Neuronal stem cell (in vitro differentiated cells): Measurements from ENCODE around the gene MED13L.

Experiments
- DNase-seq: peaks from one replicate; pipeline ENCODE4 v3.0.0-alpha.2; 2013; ENCODE audit warnings: low spot score
- H2AFZ ChIP-seq: one replicate; pipeline ENCODE4 v1.6.1; 2013; ENCODE audit warnings: mild to moderate bottlenecking, low read length, inconsistent platforms
- H2AK5ac ChIP-seq: 2 replicates; pipeline ENCODE4 v1.6.1; 2013; ENCODE audit warnings: low read depth, mild to moderate bottlenecking, inconsistent platforms, low read length, moderate library complexity, mixed read lengths
- H2BK120ac ChIP-seq: 2 replicates; pipeline ENCODE4 v1.6.1; 2013; ENCODE audit warnings: low read depth, mild to moderate bottlenecking, inconsistent platforms, low read length, moderate library complexity, mixed read lengths
- H2BK12ac ChIP-seq: one replicate; pipeline ENCODE4 v1.6.1; 2013; ENCODE audit warnings: low read length, inconsistent platforms
- H2BK15ac ChIP-seq: 2 replicates; pipeline ENCODE4 v1.6.1; 2013; ENCODE audit warnings: mild to moderate bottlenecking, low read length, inconsistent platforms, mixed read lengths
- H2BK5ac ChIP-seq: one replicate; pipeline ENCODE4 v1.6.1; 2013; ENCODE audit warnings: inconsistent platforms, mild to moderate bottlenecking, low read length, moderate library complexity
- H3K14ac ChIP-seq: one replicate; pipeline ENCODE4 v1.6.1; 2013; ENCODE audit warnings: low read length, inconsistent platforms
- H3K18ac ChIP-seq: 2 replicates; pipeline ENCODE4 v1.6.1; 2013; ENCODE audit warnings: low read length, inconsistent platforms
- H3K23ac ChIP-seq: 2 replicates; pipeline ENCODE4 v1.6.1; 2013; ENCODE audit warnings: low read depth, mild to moderate bottlenecking, mixed read lengths, low read length, inconsistent platforms; ENCODE audit not compliant: poor library complexity
- H3K27ac ChIP-seq: replicated peaks from 3 replicates; pipeline ENCODE4 v1.5.1; 2013; ENCODE audit warnings: low read length, inconsistent platforms
- H3K27me3 ChIP-seq, 3 experiments: 2 replicates each; pipeline ENCODE4 v1.6.1; 2013; ENCODE audit warnings: low read length in 3 of 3, mild to moderate bottlenecking in 2 of 3, inconsistent platforms in 1 of 3, low read depth in 1 of 3, mixed read lengths in 1 of 3, moderate library complexity in 1 of 3; ENCODE audit not compliant: control insufficient read depth in 3 of 3, insufficient read depth in 3 of 3
- H3K36me3 ChIP-seq, 2 donors: replicated peaks in 1 of 2; 2 replicates each; pipeline ENCODE4 v1.6.1; 2013; ENCODE audit warnings: low read length in 2 of 2; ENCODE audit not compliant: control insufficient read depth in 2 of 2, insufficient read depth in 2 of 2
- H3K4ac ChIP-seq: 2 replicates; pipeline ENCODE4 v1.6.1; 2013; ENCODE audit warnings: inconsistent platforms, mild to moderate bottlenecking, low read length, moderate library complexity
- H3K4me1 ChIP-seq, 2 donors: 1 replicate in 1 of 2; 2 replicates in 1 of 2; pipeline ENCODE4 v1.6.1; 2013; ENCODE audit warnings: low read length in 2 of 2, low read depth in 1 of 2; ENCODE audit not compliant: control insufficient read depth in 2 of 2, insufficient read depth in 1 of 2
- H3K4me2 ChIP-seq: one replicate; pipeline ENCODE4 v1.6.1; 2013; ENCODE audit warnings: mild to moderate bottlenecking, low read length, inconsistent platforms; ENCODE audit not compliant: insufficient read depth, poor library complexity, severe bottlenecking
- H3K4me3 ChIP-seq, 2 donors: 2 replicates each; pipeline ENCODE4 v1.5.1; 2013; ENCODE audit warnings: low read length in 2 of 2, mild to moderate bottlenecking in 2 of 2, inconsistent platforms in 1 of 2, moderate library complexity in 1 of 2
- H3K79me1 ChIP-seq: one replicate; pipeline ENCODE4 v1.6.1; 2013; ENCODE audit warnings: low read depth, mild to moderate bottlenecking, inconsistent platforms, low read length, moderate library complexity
- H3K9ac ChIP-seq: one replicate; pipeline ENCODE4 v1.6.1; 2013; ENCODE audit warnings: mild to moderate bottlenecking, low read depth, low read length, inconsistent platforms; ENCODE audit not compliant: poor library complexity
- H3K9me3 ChIP-seq, 2 donors: replicated peaks in 1 of 2; 2 replicates each; pipeline versions ENCODE3 to v1.6.1; 2013; ENCODE audit warnings: low read length in 2 of 2, mild to moderate bottlenecking in 2 of 2, inconsistent platforms in 1 of 2, low read depth in 1 of 2, mixed read lengths in 1 of 2, moderate library complexity in 1 of 2; ENCODE audit not compliant: control insufficient read depth in 2 of 2, insufficient read depth in 1 of 2
- H4K8ac ChIP-seq: one replicate; pipeline ENCODE4 v1.6.1; 2013; ENCODE audit warnings: low read depth, mild to moderate bottlenecking, inconsistent platforms, low read length, moderate library complexity
- H4K91ac ChIP-seq: one replicate; pipeline ENCODE4 v1.6.1; 2013; ENCODE audit warnings: low read length, low read depth, mild to moderate bottlenecking, inconsistent platforms; ENCODE audit not compliant: poor library complexity
- WGBS, 2 donors: extraction: QIAGEN DNeasy Blood & Tissue Kit; methylation state at CpG; one replicate each; pipeline ENCODE4 v1.1.7; 2013; ENCODE audit warnings: missing lambda C conversion rate in 2 of 2, mixed read lengths in 1 of 2; ENCODE audit not compliant: insufficient read length in 2 of 2, insufficient replicate concordance in 1 of 2; ENCODE audit errors: extremely low coverage in 2 of 2; 5-methylcytosine and 5-hydroxymethylcytosine counted together

Gene MED13L

GRCh38 chr12:116069943-116070342 is 207.6 kb downstream of the MED13L start:
- H3K79me1 ChIP-seq = no peaks in the 10 kb centered on the region
- no peak overlapping the region for H2BK15ac ChIP-seq
- peaks cover 2 to 4% of the 10 kb centered on the region in 2 donors for H3K4me1 ChIP-seq
- no peak overlapping the region for H2BK12ac ChIP-seq
- no peak overlapping the region for H3K4ac ChIP-seq
- no peak overlapping the region for H3K4me3 ChIP-seq
- no peak overlapping the region for H3K14ac ChIP-seq
- no peak overlapping the region for H3K9ac ChIP-seq
- no peaks in the 10 kb centered on the region for H3K9me3 ChIP-seq
- H2BK5ac ChIP-seq = no peak overlapping the region
- no peak overlapping the region for H2BK120ac ChIP-seq
- H3K23ac ChIP-seq = no peak overlapping the region
- no peak overlapping the region for H3K4me2 ChIP-seq
- H3K27ac ChIP-seq = no peak overlapping the region
- no peak for DNase-seq
- H4K91ac ChIP-seq = no peak overlapping the region
- H3K36me3 ChIP-seq = no peaks in the 10 kb centered on the region
- no peak overlapping the region for H2AK5ac ChIP-seq
- H3K18ac ChIP-seq = no peak overlapping the region
- no peaks in the 10 kb centered on the region for H3K27me3 ChIP-seq
- no peak overlapping the region for H4K8ac ChIP-seq
- H2AFZ ChIP-seq = no peak overlapping the region

- no peaks in the 10 kb centered on the region for H3K9me3 ChIP-seq
- no peak overlapping the region for H3K9ac ChIP-seq
- H2BK12ac ChIP-seq = no peak overlapping the region
- no peak overlapping the region for H3K14ac ChIP-seq
- H3K79me1 ChIP-seq = no peaks in the 10 kb centered on the region
- H3K36me3 ChIP-seq = no peaks in the 10 kb centered on the region
- H3K18ac ChIP-seq = no peak overlapping the region
- no peak overlapping the region for H2BK15ac ChIP-seq
- H4K91ac ChIP-seq = no peak overlapping the region
- no peak overlapping the region for H2AK5ac ChIP-seq
- no CpG with 5 or more reads among the region's 9 CpGs for WGBS, 2 donors
- no peak for DNase-seq
- no peak overlapping the region for H3K4me2 ChIP-seq
- H2BK120ac ChIP-seq = no peak overlapping the region
- no peak overlapping the region for H3K4me3 ChIP-seq
- H3K27ac ChIP-seq = no peak overlapping the region
- no peak overlapping the region for H4K8ac ChIP-seq
- H2BK5ac ChIP-seq = no peak overlapping the region
- H3K27me3 ChIP-seq = no peaks in the 10 kb centered on the region
- H3K23ac ChIP-seq = no peak overlapping the region
- H3K4me1 ChIP-seq = peaks cover 4 to 5% of the 10 kb centered on the region in 2 donors
- H2AFZ ChIP-seq = no peak overlapping the region
- no peak overlapping the region for H3K4ac ChIP-seq
These were observed 208.6 kb downstream of the MED13L start for GRCh38 chr12:116068853-116069252.

GRCh38 chr12:116068371-116068770 is 209.1 kb downstream of the MED13L start:
- Histone ChIP-seq H2AK5ac (no peak overlapping the region), H3K27me3 (no peaks in the 10 kb centered on the region), H2BK5ac (no peak overlapping the region), H4K8ac (no peak overlapping the region), H3K79me1 (no peaks in the 10 kb centered on the region), H3K23ac (no peak overlapping the region), H2BK12ac (no peak overlapping the region), H3K14ac (no peak overlapping the region), H3K4ac (no peak overlapping the region), H2BK15ac (no peak overlapping the region), H2AFZ (no peak overlapping the region), H3K36me3 (no peaks in the 10 kb centered on the region), H2BK120ac (no peak overlapping the region), H3K4me1 (peaks cover 4 to 5% of the 10 kb centered on the region in 2 donors), H3K9me3 (no peaks in the 10 kb centered on the region), H3K4me2 (no peak overlapping the region), H3K4me3 (no peak overlapping the region), H3K27ac (no peak overlapping the region), H4K91ac (no peak overlapping the region), H3K9ac (no peak overlapping the region), H3K18ac (no peak overlapping the region)
- no peak for DNase-seq

- Histone ChIP-seq H2BK12ac (no peak overlapping the region), H3K27ac (no peak overlapping the region), H2BK120ac (no peak overlapping the region), H3K4ac (no peak overlapping the region), H2AK5ac (no peak overlapping the region), H3K9me3 (no peaks in the 10 kb centered on the region), H2BK5ac (no peak overlapping the region), H3K14ac (no peak overlapping the region), H3K36me3 (no peaks in the 10 kb centered on the region), H2BK15ac (no peak overlapping the region), H3K18ac (no peak overlapping the region), H3K27me3 (no peaks in the 10 kb centered on the region), H4K8ac (no peak overlapping the region), H3K4me2 (no peak overlapping the region), H3K4me3 (no peak overlapping the region), H3K9ac (no peak overlapping the region), H3K23ac (no peak overlapping the region), H4K91ac (no peak overlapping the region), H3K4me1 (peaks cover 4 to 5% of the 10 kb centered on the region in 2 donors), H3K79me1 (no peaks in the 10 kb centered on the region), H2AFZ (no peak overlapping the region)
- no peak for DNase-seq
- WGBS, 2 donors = no CpG with 5 or more reads among the region's 3 CpGs
These were observed 209.6 kb downstream of the MED13L start for GRCh38 chr12:116067892-116068291.
